Motor neuron (in vitro differentiated cells): ENCODE results near the gene BACE1. TPM values are rescaled to one million over a fixed set of nuclear protein-coding genes. Genes with fewer than 3 reads are reported as not detected.
"Not testable (repeated sequence)": the region's sequence is repeated elsewhere in the genome, so short reads cannot be mapped to it uniquely, and the experiment has no call there.

Experiments
- ATAC-seq, 8 experiments: fragments of 200-7000 bp; cut with Tn5 transposase; replicated peaks in 6 of 8; 2 replicates each; pipeline ENCODE4 v1.8.0; 2021; ENCODE audit warnings: mild to moderate bottlenecking in 8 of 8, moderate library complexity in 8 of 8
- H3K27ac ChIP-seq, 2 donors: fragments of 250-450 bp; sonication (Bioruptor Pico); 2 replicates each; pipeline ENCODE4 v1.9.0; 2021; ENCODE audit warnings: antibody characterized with exemption in 2 of 2, mild to moderate bottlenecking in 2 of 2, moderate library complexity in 1 of 2
- H3K4me1 ChIP-seq, 2 donors: fragments of 250-450 bp; sonication (Bioruptor Pico); replicated peaks in 1 of 2; 2 replicates each; pipeline ENCODE4 v1.6.1; 2021; ENCODE audit warnings: antibody characterized with exemption in 2 of 2, mild to moderate bottlenecking in 2 of 2, moderate library complexity in 1 of 2
- H3K4me3 ChIP-seq, 5 donors: fragments of 250-450 bp; sonication (Bioruptor Pico); 2 replicates each; pipeline ENCODE4 v1.9.0; 2021; ENCODE audit warnings: antibody characterized with exemption in 5 of 5, mild to moderate bottlenecking in 5 of 5, moderate library complexity in 4 of 5
- WGBS, 10 experiments: fragments of 450-650 bp; shearing (Covaris generic); methylation state at CpG; one replicate each; pipeline ENCODE4 v1.0.0; 2022; 5-methylcytosine and 5-hydroxymethylcytosine counted together
- in situ Hi-C, 9 experiments: fragments of 400-800 bp; cut with MboI; loops; one replicate each; pipeline ENCODE4 v1.15.0; 2021; ENCODE audit warnings: low sequenced_read_pairs in 9 of 9, low pct_unique_long_range_greater_than_20kb in 2 of 9; ENCODE audit not compliant: unreplicated experiment in 9 of 9
- total RNA-seq, 8 experiments: library from RNA; unstranded; fragments of 300-600 nt; gene quantifications; 2 replicates each; pipeline versions ENCODE4 v1.2.3 to v1.2.4, GENCODE V29; 2022

BACE1 gene
- total RNA-seq, 8 experiments from 2014 or later, result 13.0 to 56.3 (median 27.2) TPM

DNA sequence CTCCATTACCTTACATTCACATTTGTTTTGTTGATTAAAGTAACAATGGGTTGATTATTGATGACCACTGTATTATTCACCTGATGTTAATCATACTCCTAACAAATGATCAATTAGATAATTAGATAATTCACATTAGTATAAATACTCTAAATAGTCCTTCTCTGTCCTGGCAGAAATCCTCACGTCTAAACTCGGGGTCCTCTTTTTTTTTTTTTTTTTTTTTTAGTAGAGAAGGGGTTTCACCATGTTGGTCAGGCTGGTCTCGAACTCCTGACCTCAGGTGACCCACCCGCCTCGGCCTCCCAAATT, 11.2 kb upstream of the BACE1 start:
- H3K27ac ChIP-seq, in situ Hi-C loops, H3K4me1 ChIP-seq, ATAC-seq: not testable (repeated sequence)
- H3K4me3 ChIP-seq, result peak overlapping the region; percentile 54 to 86 (median 81)
- 0 to 17% (median 5%) methylated on average over 1 to 3 of the region's 5 CpGs; no CpG with 5 or more reads in 4 of the 10 experiments for WGBS, 10 experiments

DNA sequence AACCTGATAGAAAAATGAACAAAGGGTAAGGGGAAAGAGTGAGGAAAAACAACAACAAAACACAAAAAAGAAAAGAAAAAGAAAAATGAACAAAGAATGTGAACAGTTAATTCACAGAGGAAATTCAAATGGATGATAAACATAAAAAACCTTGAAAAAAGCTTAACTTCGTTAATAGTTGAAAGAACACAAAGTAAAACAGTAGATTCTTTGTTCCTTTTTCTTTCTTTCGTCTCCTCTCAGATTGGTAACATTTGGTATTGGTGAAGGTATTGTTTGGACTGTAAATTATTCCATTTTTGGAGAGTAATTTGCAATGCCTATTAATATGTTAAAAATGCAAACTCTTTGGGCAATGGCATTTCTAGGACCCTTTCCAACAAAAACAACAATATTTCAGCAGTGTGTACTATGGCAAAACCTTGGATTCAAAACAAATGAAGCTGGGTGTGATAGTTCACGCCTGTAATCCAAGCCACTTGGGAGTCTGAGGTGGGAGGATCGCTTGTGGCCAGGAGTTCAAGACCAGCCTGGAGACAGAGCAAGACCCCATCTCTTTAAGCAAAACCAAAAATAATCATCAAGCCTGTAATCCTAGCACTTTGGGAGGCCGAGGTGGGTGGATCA, 3.3 kb upstream of the BACE1 start:
- in situ Hi-C loops, result no loop called here
- Histone ChIP-seq H3K4me3 (no peak overlapping the region), H3K4me1 (peaks cover 13 to 16% of the 10 kb centered on the region in 2 donors), H3K27ac (no peak overlapping the region)
- peak in 3 of 8 experiments; percentile 8 to 50 (median 42) for ATAC-seq
- WGBS, 10 experiments, result 0 to 92% (median 76%) methylated on average over 2 to 4 of the region's 5 CpGs

DNA sequence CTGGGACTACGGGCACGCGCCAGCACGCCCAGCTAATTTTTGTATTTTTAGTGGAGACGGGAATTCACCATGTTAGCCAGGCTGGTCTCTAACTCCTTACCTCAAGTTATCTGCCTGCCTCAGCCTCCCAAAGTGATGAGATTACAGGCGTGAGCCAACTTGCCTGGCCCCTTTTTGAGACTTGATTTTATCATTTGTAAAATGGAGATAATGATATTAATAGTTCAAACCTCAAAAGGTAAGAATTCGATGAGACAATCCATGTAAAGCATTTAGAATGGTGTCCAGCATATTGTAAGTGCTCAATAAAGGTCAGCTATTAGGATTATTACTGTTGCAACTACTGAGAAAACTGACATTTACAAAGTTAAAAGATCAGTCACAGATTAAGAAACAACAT, 2.7 kb upstream of the BACE1 start:
- Histone ChIP-seq H3K4me1 (peaks cover 16 to 18% of the 10 kb centered on the region in 2 donors), H3K27ac (no peak overlapping the region), H3K4me3 (no peak overlapping the region)
- ATAC-seq, result no peak
- in situ Hi-C loops, result no loop called here
- WGBS, 10 experiments, result 50 to 100% (median 75%) methylated on average over 1 to 7 of the region's 7 CpGs; no CpG with 5 or more reads in 1 of the 10 experiments

DNA sequence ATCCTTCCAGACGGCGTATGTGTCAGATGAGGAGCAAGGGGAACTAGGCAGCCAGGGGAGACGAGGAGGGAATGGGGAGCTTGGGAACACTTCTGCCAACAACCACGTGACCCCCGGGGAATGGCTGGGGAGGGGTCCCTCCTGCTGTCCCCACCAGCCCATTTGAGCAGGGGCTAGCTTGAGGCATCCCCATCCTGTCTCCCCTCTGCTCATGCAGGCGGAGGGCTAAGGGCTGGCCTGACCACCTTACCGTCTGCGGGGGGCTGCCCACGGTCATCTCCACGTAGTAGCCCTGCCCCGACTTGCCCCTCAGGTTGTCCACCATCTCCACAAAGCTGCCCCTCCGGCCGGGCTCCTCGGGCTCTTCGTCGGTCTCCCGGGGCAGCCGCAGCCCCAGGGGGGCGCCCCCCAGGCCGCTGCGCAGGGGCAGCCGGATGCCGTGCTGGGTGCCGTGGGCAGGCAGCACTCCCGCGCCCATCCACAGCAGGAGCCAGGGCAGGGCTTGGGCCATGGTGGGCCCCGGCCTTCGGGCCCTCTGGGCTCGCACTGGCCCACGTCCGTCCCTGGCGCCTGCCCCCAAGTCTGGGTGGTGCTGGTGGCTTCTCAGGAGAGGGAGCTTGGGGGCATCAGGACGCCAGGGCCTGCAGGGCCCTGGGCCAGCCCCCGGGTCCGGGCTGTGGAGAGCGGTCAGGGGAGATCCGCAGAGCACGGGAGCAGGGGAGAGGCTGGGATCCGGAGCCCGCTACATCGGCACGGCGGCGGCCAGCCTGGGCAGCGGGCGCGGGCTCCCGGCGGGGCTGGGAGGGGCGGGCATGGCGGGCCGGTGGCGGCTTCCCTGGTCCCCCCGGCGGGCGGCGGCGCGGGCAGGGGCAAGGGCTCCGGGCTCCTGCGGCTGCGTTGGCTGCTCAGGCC, 515 bp downstream of the BACE1 start:
- Histone ChIP-seq H3K27ac (peak overlapping the region; percentile 37 to 68), H3K4me3 (peak overlapping the region; percentile 69 to 84 (median 73)), H3K4me1 (peaks cover 16 to 18% of the 10 kb centered on the region in 2 donors)
- ATAC-seq, result peak; percentile 56 to 70 (median 66)
- 0 to 15% (median 0%) methylated on average over 2 to 8 of the region's 62 CpGs; no CpG with 5 or more reads in 7 of the 10 experiments for WGBS, 10 experiments
- in situ Hi-C loops, result no loop called here

DNA sequence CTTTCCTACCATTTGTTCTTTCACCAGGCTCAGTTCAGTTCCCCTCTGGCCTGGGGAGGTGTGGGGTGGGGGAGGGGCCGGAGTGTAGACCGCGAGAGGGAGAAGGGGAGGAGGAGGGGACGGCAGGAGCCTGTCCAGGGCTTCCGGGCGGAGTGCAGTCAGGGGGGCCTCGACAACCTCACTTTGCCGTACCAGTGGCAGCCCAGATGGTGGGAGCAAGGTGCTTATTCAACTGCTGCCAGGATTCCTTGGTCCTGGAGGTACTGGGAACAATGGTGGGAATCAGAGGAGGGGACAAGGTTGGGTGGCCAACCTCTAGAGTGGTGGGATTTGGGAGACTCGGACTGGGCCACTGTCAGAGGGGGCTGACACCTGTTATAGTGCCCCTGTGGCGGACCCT, 1.2 kb downstream of the BACE1 start:
- no peak for ATAC-seq
- H3K27ac ChIP-seq, result no peak overlapping the region
- WGBS, 10 experiments, result 7% methylated on average over 3 of the region's 10 CpGs; no CpG with 5 or more reads in 9 of the 10 experiments

DNA sequence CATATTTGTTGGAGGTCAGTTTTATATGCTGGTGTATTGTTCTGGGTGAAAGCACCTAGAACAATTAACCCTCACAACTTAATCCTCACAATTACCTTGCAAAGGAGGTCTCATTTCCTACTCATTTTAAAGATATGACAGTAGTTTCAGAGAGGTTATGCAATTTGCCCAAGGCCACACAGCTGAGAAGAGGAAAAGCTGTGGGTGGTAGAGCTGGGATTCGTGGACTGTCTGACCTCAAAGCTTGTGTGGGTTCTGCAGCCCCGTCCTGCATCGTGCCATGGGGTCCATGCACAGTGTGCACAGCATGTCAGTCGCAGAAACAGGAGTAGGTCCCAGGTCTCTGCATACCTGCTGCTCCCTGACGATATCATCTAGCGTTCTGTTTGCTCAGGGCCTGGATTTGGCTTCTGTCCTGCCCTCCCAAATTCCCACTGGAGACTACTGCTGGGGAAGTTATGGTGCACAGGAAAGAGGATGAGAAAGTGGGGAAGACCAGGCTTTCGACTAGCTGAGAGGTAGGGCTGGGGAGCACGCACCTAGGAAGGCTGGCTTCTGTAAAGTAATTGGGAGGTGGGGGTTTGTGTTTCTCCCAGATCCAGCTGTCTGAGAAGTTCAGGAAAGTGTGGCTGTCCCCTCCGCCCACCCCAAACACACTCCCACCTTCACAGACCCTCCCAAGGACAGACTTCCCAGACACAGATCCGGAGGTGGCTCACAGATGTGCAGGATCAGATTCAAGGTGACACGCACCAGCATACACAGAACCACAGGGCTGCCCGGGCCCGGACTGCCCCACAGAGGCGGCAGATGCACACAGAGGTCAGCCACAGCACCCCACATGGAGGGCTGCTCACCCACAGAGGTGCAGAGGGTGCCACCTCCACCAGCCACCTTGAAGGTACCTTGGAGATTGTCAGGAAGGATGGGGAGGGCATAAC, 2.0 kb downstream of the BACE1 start:
- Histone ChIP-seq H3K4me1 (peaks cover 16 to 18% of the 10 kb centered on the region in 2 donors), H3K27ac (no peak overlapping the region), H3K4me3 (peak overlapping the region; percentile 69 to 84 (median 73))
- no peak for ATAC-seq
- WGBS, 10 experiments, result 59 to 100% (median 83%) methylated on average over 1 to 9 of the region's 14 CpGs
- in situ Hi-C loops, result no loop called here

More for the DNA sequence above, 1.2 kb downstream of the BACE1 start:
- peak overlapping the region; percentile 69 to 84 (median 73) for H3K4me3 ChIP-seq
- H3K4me1 ChIP-seq, result peaks cover 16 to 18% of the 10 kb centered on the region in 2 donors
- in situ Hi-C loops, result no loop called here

DNA sequence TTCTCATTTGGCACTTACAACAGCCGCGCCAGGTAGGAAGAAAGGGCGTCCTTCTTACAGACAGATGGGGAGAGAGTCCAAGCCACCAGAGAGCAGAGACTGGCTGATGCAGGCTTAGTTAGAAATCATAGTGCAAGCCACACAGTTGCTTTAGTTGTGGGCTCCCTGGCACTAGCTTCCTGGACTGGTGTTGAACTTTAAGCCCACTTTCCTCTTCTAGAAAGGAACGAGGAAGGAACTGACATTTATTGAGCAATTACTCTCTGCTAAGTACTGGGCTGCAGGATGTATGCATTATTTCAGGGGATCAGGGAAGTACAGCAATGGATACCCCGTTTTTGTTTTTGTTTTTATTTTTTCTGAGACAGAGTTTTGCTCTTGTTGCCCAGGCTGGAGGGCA, 3.0 kb downstream of the BACE1 start:
- in situ Hi-C loops, result no loop called here
- Histone ChIP-seq H3K4me1 (peaks cover 16 to 18% of the 10 kb centered on the region in 2 donors), H3K27ac (no peak overlapping the region), H3K4me3 (no peak overlapping the region)
- ATAC-seq, result no peak
- 0 to 100% (median 74%) methylated on average over 1 to 5 of the region's 5 CpGs for WGBS, 10 experiments

DNA sequence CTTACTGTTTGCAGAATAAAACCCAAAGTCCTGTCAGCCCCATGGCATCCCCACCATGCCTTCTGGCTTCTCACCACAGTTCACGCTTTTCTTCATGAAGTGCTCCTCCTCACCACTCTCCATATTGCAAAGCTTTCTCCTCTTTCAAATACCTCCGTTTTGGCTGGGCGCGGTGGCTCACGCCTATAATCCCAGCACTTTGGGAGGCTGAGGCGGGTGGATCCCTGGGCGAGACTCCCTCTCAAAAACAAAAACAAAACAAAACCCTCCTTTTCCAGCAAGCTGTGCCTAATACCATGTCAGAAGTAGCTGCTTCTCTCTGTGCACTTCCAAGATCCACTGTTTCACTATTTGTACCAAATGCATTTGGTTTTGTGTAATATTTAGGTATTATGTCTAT, 6.7 kb downstream of the BACE1 start:
- no peak overlapping the region for H3K4me3 ChIP-seq
- 64 to 100% (median 96%) methylated on average over 2 to 5 of the region's 7 CpGs; no CpG with 5 or more reads in 2 of the 10 experiments for WGBS, 10 experiments
- no peak overlapping the region for H3K27ac ChIP-seq
- H3K4me1 ChIP-seq, result peaks cover 2 to 3% of the 10 kb centered on the region in 2 donors
- ATAC-seq, result no peak
- in situ Hi-C loops, result no loop called here

DNA sequence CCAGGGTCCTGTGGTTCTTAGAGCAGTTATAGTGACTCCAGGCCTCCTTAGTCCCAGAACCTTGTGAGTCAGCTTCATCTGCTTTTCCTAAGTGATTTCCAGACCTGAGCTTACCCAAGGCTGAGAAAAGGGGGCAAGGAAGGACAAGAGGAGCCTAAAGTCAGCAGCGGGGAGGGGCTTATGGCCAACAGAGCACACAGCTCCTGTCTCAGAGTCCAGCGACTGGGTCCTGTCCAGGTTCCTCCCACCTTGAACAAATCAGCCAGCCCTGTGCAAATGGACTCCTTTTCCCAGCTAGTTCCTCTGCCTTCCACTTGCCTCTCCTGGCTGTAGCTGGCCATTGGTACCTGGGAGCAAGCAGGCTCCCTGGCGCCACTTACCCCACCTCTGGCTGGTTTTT, 10.9 kb downstream of the BACE1 start:
- no peak overlapping the region for H3K27ac ChIP-seq
- 43 to 100% (median 100%) methylated on average over 1 to 2 of the region's 3 CpGs; no CpG with 5 or more reads in 6 of the 10 experiments for WGBS, 10 experiments
- no peak overlapping the region for H3K4me3 ChIP-seq
- peaks cover 10 to 26% of the 10 kb centered on the region in 2 donors for H3K4me1 ChIP-seq
- in situ Hi-C loops, result no loop called here
- no peak for ATAC-seq

DNA sequence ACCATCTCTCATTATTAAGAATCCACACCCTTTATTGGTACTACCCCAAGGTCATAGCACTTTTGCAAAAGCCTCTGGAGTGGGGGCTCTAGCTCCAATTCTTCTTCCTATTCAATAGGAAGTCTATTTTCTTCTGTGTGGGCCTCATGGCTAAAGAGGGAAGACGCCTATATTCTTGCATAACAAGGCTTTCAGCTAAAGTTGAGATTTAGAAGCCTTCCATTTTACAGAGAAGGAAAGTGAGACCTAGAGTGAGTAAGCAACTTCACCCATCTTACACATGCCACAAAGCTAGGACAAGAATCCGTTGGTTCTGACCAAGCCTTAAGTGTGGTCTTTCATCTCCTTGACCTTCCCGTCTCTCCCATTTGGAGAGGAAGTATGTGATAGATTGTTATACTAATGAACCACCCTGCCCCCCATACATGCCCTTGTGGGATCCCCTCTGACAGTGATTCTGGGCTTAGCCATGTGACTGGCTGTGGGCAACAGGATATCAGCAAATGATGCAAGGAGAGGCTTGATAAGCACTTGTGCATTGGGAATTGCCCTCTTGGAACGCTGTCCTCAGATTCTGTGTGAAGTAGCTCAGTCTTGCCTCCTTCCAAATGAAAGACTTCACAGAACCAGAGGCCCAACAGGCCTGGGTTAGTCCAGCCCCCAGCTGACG, 12.3 kb downstream of the BACE1 start:
- Histone ChIP-seq H3K4me1 (peaks cover 23 to 39% of the 10 kb centered on the region in 2 donors), H3K27ac (no peak overlapping the region), H3K4me3 (no peak overlapping the region)
- WGBS, 10 experiments, result 56 to 100% (median 80%) methylated on average over 1 to 4 of the region's 5 CpGs; no CpG with 5 or more reads in 4 of the 10 experiments
- no peak for ATAC-seq
- in situ Hi-C loops, result no loop called here

DNA sequence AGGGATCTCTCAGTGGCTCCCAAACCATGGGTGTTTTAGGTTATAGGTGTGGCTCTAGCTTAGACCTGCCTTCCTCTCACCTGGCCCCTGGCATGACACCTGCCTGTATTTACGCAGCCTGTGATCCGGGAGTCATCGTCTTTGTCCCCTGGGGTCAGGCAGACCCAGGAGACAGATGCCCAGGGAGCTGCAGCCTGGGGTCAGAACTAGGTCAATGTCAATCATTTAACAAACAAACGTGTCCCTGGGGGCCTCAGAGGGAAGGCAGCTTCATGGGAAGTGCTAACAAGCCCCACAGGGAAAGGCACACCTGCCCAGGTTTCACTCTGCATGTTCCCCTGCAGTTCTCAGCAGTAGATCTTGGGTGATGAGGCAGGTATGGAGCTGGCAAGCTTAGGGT, 13.0 kb downstream of the BACE1 start:
- in situ Hi-C loops, result no loop called here
- 0 to 100% (median 78%) methylated on average over 1 to 4 of the region's 4 CpGs; no CpG with 5 or more reads in 4 of the 10 experiments for WGBS, 10 experiments
- peaks cover 27 to 45% of the 10 kb centered on the region in 2 donors for H3K4me1 ChIP-seq
- H3K4me3 ChIP-seq, result no peak overlapping the region
- ATAC-seq, result no peak
- H3K27ac ChIP-seq, result no peak overlapping the region

DNA sequence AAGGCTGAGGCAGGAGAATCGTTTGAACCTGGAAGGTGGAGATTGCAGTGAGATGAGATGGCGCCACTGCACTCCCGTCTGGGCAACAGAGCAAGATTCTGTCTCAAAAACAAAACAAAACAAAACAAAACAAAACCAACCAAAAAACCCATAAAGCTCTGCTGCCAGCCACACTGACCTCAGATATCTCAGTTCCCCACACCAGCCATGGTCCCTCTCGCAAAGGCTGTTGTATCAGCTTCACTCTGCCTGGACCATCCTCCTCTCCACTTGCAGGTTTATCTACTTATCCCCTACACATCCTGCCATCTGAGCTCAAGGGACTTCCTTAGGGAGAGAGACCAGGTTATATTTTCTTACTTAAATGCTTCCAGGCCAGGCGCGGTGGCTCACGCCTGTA, 13.8 kb downstream of the BACE1 start:
- Histone ChIP-seq H3K27ac (no peak overlapping the region), H3K4me1 (peaks cover 27 to 45% of the 10 kb centered on the region in 2 donors), H3K4me3 (no peak overlapping the region)
- no peak for ATAC-seq
- WGBS, 10 experiments, result 71 to 97% (median 92%) methylated on average over 2 to 6 of the region's 7 CpGs; no CpG with 5 or more reads in 3 of the 10 experiments
- in situ Hi-C loops, result no loop called here
